ENCODE data around the gene ACBD5. TPM values are rescaled to one million over a fixed set of nuclear protein-coding genes. Genes with fewer than 3 reads are reported as not detected.

The ACBD5 gene
- total RNA-seq, 2 experiments from 2014 or later: 18.1 to 20.2 TPM

DNA sequence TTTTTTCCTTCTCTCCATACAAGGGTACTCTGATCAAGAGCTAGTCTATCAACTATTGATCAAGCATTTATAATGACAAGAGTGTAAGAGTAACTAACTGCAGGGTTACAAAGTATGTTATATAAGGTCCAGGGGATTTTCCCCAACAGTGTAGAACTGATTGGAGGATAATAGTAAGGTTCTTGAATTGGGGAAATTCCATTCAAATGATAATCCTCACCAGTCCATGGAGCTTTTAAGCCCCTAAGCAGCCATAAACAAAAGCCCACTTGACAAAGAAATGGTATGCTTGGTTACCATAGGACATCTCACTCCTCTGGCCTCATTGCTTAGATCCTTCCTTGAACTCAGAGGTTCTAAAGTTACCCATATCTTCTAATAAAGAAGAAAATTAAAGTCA lies 94.7 kb downstream of the ACBD5 start:
- H3K9me3 Mint-ChIP-seq: no peaks in the 10 kb centered on the region
- H3K4me3 Mint-ChIP-seq: no peak overlapping the region
- no peak for DNase-seq
- no peaks in the 10 kb centered on the region for H3K27me3 Mint-ChIP-seq
- H3K4me1 Mint-ChIP-seq: peaks cover 32% of the 10 kb centered on the region
- no peak overlapping the region for H3K27ac Mint-ChIP-seq
- peaks cover 33% of the 10 kb centered on the region for H3K36me3 Mint-ChIP-seq

Other genes starting within 250 kb of the ACBD5 start
- gene ANKRD26, start 140.3 kb downstream of the ACBD5 start, total RNA-seq: 10 to 100 TPM; 10.3 to 12.0 TPM
- gene YME1L1, start 86.4 kb downstream of the ACBD5 start, total RNA-seq: 100 to 1,000 TPM; 125 to 132 TPM
- gene MASTL, start 85.4 kb downstream of the ACBD5 start, total RNA-seq: 10 to 100 TPM; 33.6 to 34.2 TPM

Measured in activated naive CD8-positive, alpha-beta T cell treated with anti-CD3 and anti-CD28 coated beads for 36 hours (primary cell).